Stimulated activated CD8-positive, alpha-beta memory T cell treated with anti-CD3 and anti-CD28 coated beads, Interleukin-7, amount 100 ng/mL, for 24 hours (primary cell): Measurements from ENCODE around the gene PRDX2.

Experiments used
- DNase-seq: peaks from one replicate; pipeline ENCODE4 v3.0.0-alpha.2; 2020; ENCODE audit warnings: low read depth

The PRDX2 gene

DNA sequence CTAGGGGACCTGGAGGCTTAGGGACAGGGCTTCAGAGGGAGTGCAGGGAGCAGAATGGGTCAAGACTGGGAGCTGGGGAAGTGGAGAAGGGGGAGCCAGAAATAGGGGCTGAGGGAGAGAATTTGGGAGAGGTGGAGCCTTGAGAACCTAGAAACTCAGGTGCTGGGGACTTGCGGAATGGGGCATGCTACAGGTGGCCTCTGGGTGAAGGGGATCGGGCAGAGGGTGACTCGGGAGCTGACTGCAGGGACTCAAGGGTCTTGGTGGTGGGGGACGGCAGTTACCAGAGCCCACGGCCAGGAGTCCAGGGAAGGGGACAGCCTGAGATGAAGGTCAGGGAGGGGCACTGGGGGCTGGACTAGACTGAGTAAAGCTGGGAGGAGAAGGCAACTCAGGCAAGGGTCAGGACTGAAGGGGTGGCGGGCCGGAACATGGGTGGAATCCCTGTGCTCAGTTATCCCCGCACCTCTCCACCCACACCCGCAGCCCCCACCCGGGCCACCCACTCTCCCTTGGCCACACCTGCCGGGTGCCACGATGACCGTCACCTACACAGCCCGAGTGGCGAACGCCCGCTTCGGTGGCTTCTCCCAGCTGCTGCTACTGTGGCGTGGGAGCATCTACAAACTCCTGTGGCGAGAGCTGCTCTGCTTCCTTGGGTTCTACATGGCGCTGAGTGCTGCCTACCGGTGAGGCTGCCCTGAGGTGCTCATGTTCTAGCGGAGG, 49.4 kb downstream of the PRDX2 start:
- DNase-seq: no peak

DNA sequence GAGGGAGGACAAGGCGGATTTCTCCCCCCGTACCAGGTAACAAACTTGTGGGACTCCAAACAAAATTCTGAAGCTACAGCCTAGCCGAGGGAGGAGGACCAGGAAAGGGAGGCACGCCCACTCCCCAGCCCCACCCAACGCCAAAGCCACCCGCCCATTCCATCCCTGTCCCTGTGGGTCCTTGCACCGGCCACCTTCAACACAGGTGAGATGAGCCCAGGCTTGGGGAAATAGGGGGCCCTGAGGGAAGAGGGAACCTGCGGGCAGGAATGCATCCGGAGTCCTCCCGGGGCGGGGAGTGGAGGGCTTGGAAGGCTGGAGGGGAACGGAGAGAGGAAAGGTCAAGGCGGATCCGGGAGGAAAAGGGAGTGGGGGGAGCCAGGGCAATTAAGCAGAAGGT, 50.0 kb downstream of the PRDX2 start, which contains the start of gene BEST2:
BEST2 (plus strand) TSS at position 157 of the 400 bp plus-strand sequence. CDS start 802 bp downstream, outside the sequence.
- no peak for DNase-seq

DNA sequence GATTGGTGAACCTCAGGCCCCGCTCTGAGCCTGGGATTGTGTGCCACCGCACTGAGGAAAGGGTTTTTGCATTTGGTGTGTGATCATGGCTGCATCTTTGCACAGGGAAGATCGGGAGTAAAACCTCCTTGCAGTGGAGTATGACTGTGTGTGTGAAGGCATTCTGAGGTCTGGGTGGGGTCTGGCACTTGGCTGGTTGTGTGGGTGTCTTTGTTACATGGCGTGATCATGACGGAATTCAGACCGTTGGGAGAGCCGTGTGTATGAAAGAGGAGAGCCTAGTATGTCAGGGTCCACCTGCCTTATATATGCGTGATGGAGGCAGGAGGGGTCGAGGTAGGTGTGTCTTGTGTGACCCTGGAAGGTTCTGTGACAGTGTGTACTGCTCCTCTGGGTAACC, 50.7 kb downstream of the PRDX2 start:
- DNase-seq: no peak

DNA sequence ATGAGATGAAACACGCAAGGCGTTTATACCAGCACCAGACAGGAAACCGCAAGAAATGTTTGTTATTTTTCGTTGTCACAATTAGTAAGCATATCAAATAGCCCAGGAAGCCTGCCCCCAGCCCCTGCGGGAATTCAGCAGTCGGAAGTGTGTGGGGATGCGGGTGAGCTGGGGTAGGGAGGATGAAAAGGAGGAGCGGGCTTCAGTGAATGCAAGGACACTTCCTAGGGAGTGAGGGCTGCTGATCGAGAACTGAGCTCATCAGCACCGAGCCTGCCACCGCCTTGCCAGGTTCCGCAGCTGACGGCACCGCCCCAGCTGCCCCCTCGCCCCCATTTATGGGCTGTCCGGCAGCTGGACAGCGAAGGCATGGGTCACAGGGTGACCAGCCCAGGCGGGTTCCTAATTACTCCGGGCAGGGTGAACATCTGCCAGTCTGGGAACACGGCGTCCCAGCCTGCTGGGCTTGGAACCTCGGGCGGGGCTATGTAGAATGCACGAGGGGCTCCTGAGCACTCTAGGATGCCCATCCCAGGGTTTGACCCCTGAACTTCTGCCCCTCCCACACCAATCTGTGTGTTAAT, 51.6 kb downstream of the PRDX2 start:
- DNase-seq: no peak

DNA sequence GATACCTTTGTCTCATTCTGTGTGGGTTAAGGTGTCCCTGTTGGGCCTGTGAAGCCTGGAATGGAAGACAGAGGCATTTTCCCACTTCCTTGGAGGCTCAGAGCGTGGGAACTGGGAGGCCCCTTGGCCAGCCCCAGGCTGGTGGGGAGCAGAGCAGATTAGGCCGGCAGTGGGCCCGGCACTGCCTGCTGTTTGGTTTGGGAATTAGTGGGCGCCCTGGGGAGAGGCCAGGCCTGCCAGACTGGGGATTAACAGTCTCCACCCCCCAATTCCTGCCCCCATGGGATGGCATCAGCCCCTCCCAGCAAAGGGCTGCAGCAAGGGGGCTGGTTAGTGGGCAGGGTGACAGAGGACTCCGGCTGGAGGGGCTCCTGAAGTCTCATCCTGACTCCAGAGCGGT, 53.1 kb downstream of the PRDX2 start:
- no peak for DNase-seq
